IMR-90 (cell line): Measurements from ENCODE around the gene EIF2S2. TPM values are rescaled to one million over a fixed set of nuclear protein-coding genes. Genes with fewer than 3 reads are reported as not detected.

ENCODE experiments used
- ATAC-seq: fragments of 200-7000 bp; cut with Tn5 transposase; 2 replicates; pipeline ENCODE4 v1.9.1; 2020; ENCODE audit warnings: low read depth, mild to moderate bottlenecking, moderate library complexity
- BruUV-seq: library from RNA; stranded (reverse); fragments of 400-500 nt; replicated peaks from 2 replicates; lab custom pipeline; 2021; lab: Mats Ljungman, UMichigan
- CTCF ChIA-PET: fragments of 300-600 bp; formaldehyde crosslinking; extraction: SDS; loops from one replicate; lab custom pipeline; 2021; ENCODE audit warnings: antibody characterized with exemption; lab: Yijun Ruan, JAX
- POLR2A ChIA-PET: fragments of 300-600 bp; sonication (Branson Sonifier 250); formaldehyde crosslinking; loops from one replicate; lab custom pipeline; 2022; ENCODE audit warnings: antibody characterized with exemption; ENCODE audit not compliant: unreplicated experiment; lab: Charles Lee
- DNase-seq: peaks from one replicate; pipeline ENCODE4 v3.0.0; 2013
- H2AFZ ChIP-seq: replicated peaks from 2 replicates; pipeline ENCODE3; 2013; ENCODE audit warnings: low read length, mild to moderate bottlenecking; ENCODE audit not compliant: poor library complexity
- H2AK5ac ChIP-seq: 2 replicates; pipeline ENCODE4 v1.6.1; 2013; ENCODE audit warnings: low read depth, low read length, inconsistent platforms
- H2AK9ac ChIP-seq: replicated peaks from 2 replicates; pipeline ENCODE3; 2013; ENCODE audit warnings: mild to moderate bottlenecking, low read depth, low read length, moderate library complexity; ENCODE audit not compliant: poor library complexity
- H2BK120ac ChIP-seq: 2 replicates; pipeline ENCODE4 v1.6.1; 2013; ENCODE audit warnings: low read depth, low read length, inconsistent platforms
- H2BK15ac ChIP-seq: 3 replicates; pipeline ENCODE4 v1.6.1; 2013; ENCODE audit warnings: low read depth, low read length, inconsistent platforms
- H2BK20ac ChIP-seq: 2 replicates; pipeline ENCODE4 v1.6.1; 2013; ENCODE audit warnings: low read depth, mild to moderate bottlenecking, inconsistent platforms, low read length, moderate library complexity
- H2BK5ac ChIP-seq: 2 replicates; pipeline ENCODE4 v1.6.1; 2013; ENCODE audit warnings: mild to moderate bottlenecking, low read depth, low read length, inconsistent platforms; ENCODE audit not compliant: poor library complexity, severe bottlenecking
- H3K14ac ChIP-seq: replicated peaks from 2 replicates; pipeline ENCODE4 v1.6.1; 2013; ENCODE audit warnings: low read depth, low read length, inconsistent platforms
- H3K18ac ChIP-seq: 2 replicates; pipeline ENCODE4 v1.6.1; 2013; ENCODE audit warnings: low read depth, low read length, control low read depth
- H3K23ac ChIP-seq: 2 replicates; pipeline ENCODE4 v1.6.1; 2013; ENCODE audit warnings: low read depth, low read length, inconsistent platforms
- H3K27ac ChIP-seq: 2 replicates; pipeline ENCODE4 v1.5.1; 2013; ENCODE audit warnings: mild to moderate bottlenecking, control low read depth, low read length; ENCODE audit not compliant: insufficient read depth
- H3K27me3 ChIP-seq: 2 replicates; pipeline ENCODE4 v1.6.1; 2013; ENCODE audit warnings: low read length; ENCODE audit not compliant: control insufficient read depth, insufficient read depth
- H3K36me3 ChIP-seq: 2 replicates; pipeline ENCODE4 v1.6.1; 2013; ENCODE audit warnings: low read length, mixed read lengths; ENCODE audit not compliant: control insufficient read depth, insufficient read depth
- H3K4ac ChIP-seq: 2 replicates; pipeline ENCODE4 v1.6.1; 2013; ENCODE audit warnings: low read depth, low read length, inconsistent platforms
- H3K4me1 ChIP-seq: 2 replicates; pipeline ENCODE4 v1.6.1; 2013; ENCODE audit warnings: low read length, mixed read lengths; ENCODE audit not compliant: control insufficient read depth, insufficient read depth
- H3K4me2 ChIP-seq: 2 replicates; pipeline ENCODE4 v1.6.1; 2013; ENCODE audit warnings: low read depth, mild to moderate bottlenecking, control low read depth, low read length, moderate library complexity
- H3K4me3 ChIP-seq: 2 replicates; pipeline ENCODE4 v1.5.1; 2013; ENCODE audit warnings: low read depth, mild to moderate bottlenecking, control low read depth, low read length, moderate library complexity; ENCODE audit not compliant: insufficient read depth
- H3K56ac ChIP-seq: 2 replicates; pipeline ENCODE4 v1.6.1; 2013; ENCODE audit warnings: low read length, inconsistent platforms; ENCODE audit not compliant: insufficient read depth; ENCODE audit errors: extremely low read depth
- H3K79me1 ChIP-seq, 2 experiments: 2 replicates each; pipeline ENCODE4 v1.6.1; 2013; ENCODE audit warnings: low read length in 2 of 2, inconsistent platforms in 1 of 2, low read depth in 1 of 2
- H3K9ac ChIP-seq: 2 replicates; pipeline ENCODE4 v1.6.1; 2013; ENCODE audit warnings: low read depth, low read length, control low read depth
- H3K9me1 ChIP-seq: 2 replicates; pipeline ENCODE4 v1.6.1; 2013; ENCODE audit warnings: low read length, inconsistent platforms; ENCODE audit not compliant: insufficient read depth
- H3K9me3 ChIP-seq: 2 replicates; pipeline ENCODE4 v1.6.1; 2013; ENCODE audit warnings: low read length; ENCODE audit not compliant: control insufficient read depth, insufficient read depth
- H4K20me1 ChIP-seq: 2 replicates; pipeline ENCODE4 v1.6.1; 2013; ENCODE audit warnings: low read length, inconsistent platforms; ENCODE audit not compliant: insufficient read depth
- H4K5ac ChIP-seq: 2 replicates; pipeline ENCODE4 v1.6.1; 2013; ENCODE audit warnings: mild to moderate bottlenecking, low read depth, low read length, control low read depth
- H4K8ac ChIP-seq, 2 experiments: 2 replicates each; pipeline ENCODE4 v1.6.1; 2013; ENCODE audit warnings: low read depth in 2 of 2, low read length in 2 of 2, control low read depth in 1 of 2, inconsistent platforms in 1 of 2
- H4K91ac ChIP-seq: 2 replicates; pipeline ENCODE4 v1.6.1; 2013; ENCODE audit warnings: low read depth, low read length, inconsistent platforms; ENCODE audit not compliant: insufficient read depth
- CEBPB ChIP-seq: IDR thresholded peaks from 2 replicates; pipeline ENCODE4 v1.6.1; 2012; ENCODE audit warnings: low read depth, low read length, improper control_type of control experiment
- CHD1 ChIP-seq: IDR thresholded peaks from 2 replicates; pipeline ENCODE4 v1.6.1; 2012; ENCODE audit warnings: low read depth, low read length, improper control_type of control experiment
- CTCF ChIP-seq: conservative IDR thresholded peaks from 2 replicates; pipeline ENCODE4 v1.5.1; 2012; ENCODE audit warnings: mild to moderate bottlenecking, low read depth, low read length, improper control_type of control experiment
- NFE2L2 ChIP-seq: fragments of 150-350 bp; IDR thresholded peaks from 2 replicates; pipeline ENCODE4 v1.6.1; 2016; ENCODE audit warnings: low read depth, mild to moderate bottlenecking, low read length
- RAD21 ChIP-seq: IDR thresholded peaks from 2 replicates; pipeline ENCODE4 v1.6.1; 2012; ENCODE audit warnings: low read length, improper control_type of control experiment
- RFX5 ChIP-seq: IDR thresholded peaks from 2 replicates; pipeline ENCODE4 v1.8.0; 2012; ENCODE audit warnings: low read depth, mild to moderate bottlenecking, low read length, moderate library complexity
- SMC3 ChIP-seq: fragments of 150-350 bp; IDR thresholded peaks from 2 replicates; pipeline ENCODE4 v1.6.1; 2016; ENCODE audit warnings: low read depth, mild to moderate bottlenecking, antibody characterized with exemption, low read length, moderate library complexity
- USF2 ChIP-seq: fragments of 150-350 bp; IDR thresholded peaks from 2 replicates; pipeline ENCODE4 v1.6.1; 2017; ENCODE audit warnings: mild to moderate bottlenecking, antibody characterized with exemption, low read length, low read depth
- WGBS, 2 experiments: methylation state at CpG; one replicate each; pipeline versions ENCODE4 v1.1.5 to v1.1.7; 2013; ENCODE audit warnings: missing lambda C conversion rate in 2 of 2; ENCODE audit not compliant: insufficient read length in 1 of 2; ENCODE audit errors: extremely low coverage in 2 of 2; 5-methylcytosine and 5-hydroxymethylcytosine counted together
- dilution Hi-C: fragments of 300-500 bp; cut with HindIII; formaldehyde crosslinking; loops from one replicate; pipeline ENCODE4 v1.14.3; 2018; ENCODE audit warnings: low sequenced_read_pairs; ENCODE audit not compliant: unreplicated experiment
- in situ Hi-C: fragments of 300-500 bp; cut with MboI; formaldehyde crosslinking; loops from 3 replicates; pipeline ENCODE4 v1.14.3; 2019; ENCODE audit warnings: low sequenced_read_pairs, inconsistent platforms, mixed read lengths
- intact Hi-C: fragments of 100-400 bp; cut with micrococcal nuclease; formaldehyde crosslinking; loops from 2 replicates; pipeline ENCODE4 v1.10.0; 2022
- polyA plus RNA-seq, 3 experiments: library from polyadenylated mRNA; depleted of rRNA; stranded (reverse); fragments of >200 nt; gene quantifications; 2 replicates each; pipeline ENCODE4 v1.2.3, GENCODE V29; 2012; ENCODE audit warnings: low replicate concordance in 1 of 3
- total RNA-seq: library from RNA; depleted of rRNA; stranded (reverse); fragments of >200 nt; gene quantifications from 2 replicates; pipeline ENCODE4 v1.2.3, GENCODE V29; 2012
- TF ChIP-seq, protein P1 (sequence below): fragments of 150-350 bp; IDR thresholded peaks from 2 replicates; pipeline ENCODE4 v1.6.1; 2016; ENCODE audit warnings: low read depth, mild to moderate bottlenecking, low read length, moderate library complexity, borderline replicate concordance

EIF2S2 gene
- total and polyA plus RNA-seq, 2 of the 4 experiments (the other 2 are of a cell fraction): 61.7 to 66.9 TPM

- H2BK15ac ChIP-seq: no peak overlapping the region; the same call in 2 of the 3 replicates
These were observed 42.5 kb downstream of the EIF2S2 start for GRCh38 chr20:34069341-34070078.

More at GRCh38 chr20:34069341-34070078, 42.5 kb downstream of the EIF2S2 start:
- intact Hi-C loops (loop anchor here (1.0 to 2.0 kb wide), 5 partner anchors 60 to 277 kb away; partner anchors contain the start of gene RALY), in situ Hi-C loops (loop anchor here (5.0 kb wide), 1 partner anchor 212 kb away; no protein-coding TSS in a partner anchor), dilution Hi-C loops (no loop called here)
- Histone ChIP-seq H3K9me3 (no peaks in the 10 kb centered on the region), H3K4me2 (no peak overlapping the region), H3K79me1 (peaks cover 39 to 90% of the 10 kb centered on the region in 2 experiments), H2AK5ac (peak overlapping the region; percentile 72; the same call in 1 of the 2 replicates), H3K56ac (no peak overlapping the region), H4K20me1 (peaks cover 77% of the 10 kb centered on the region), H3K9me1 (peaks cover 20% of the 10 kb centered on the region), H3K4ac (no peak overlapping the region), H2BK120ac (no peak overlapping the region), H2BK20ac (0 out of 2 replicates have a peak overlapping the region, but pooled peaks have one; percentile 18), H3K27me3 (no peaks in the 10 kb centered on the region), H4K91ac (no peak overlapping the region; the same call in 1 of the 2 replicates), H3K36me3 (peaks cover 21% of the 10 kb centered on the region), H2BK5ac (no peak overlapping the region), H4K5ac (no peak overlapping the region), H4K8ac (0 out of 4 replicates have a peak overlapping the region, but pooled peaks of 1 of the 2 experiments have one; percentile 7), H3K14ac (no peak overlapping the region; the same call in 1 of the 2 replicates), H2AFZ (peak overlapping the region; percentile 15), H3K4me1 (peaks cover 18% of the 10 kb centered on the region), H2AK9ac (peak overlapping the region; percentile 9), H3K27ac (no peak overlapping the region), H3K9ac (no peak overlapping the region), H3K23ac (no peak overlapping the region), H3K18ac (no peak overlapping the region), H3K4me3 (no peak overlapping the region)
- peak; percentile 95 for TF ChIP-seq CTCF
- no peak for TF ChIP-seq USF2
- no peak for TF ChIP-seq RFX5
- TF ChIP-seq CHD1: no peak
- TF ChIP-seq RAD21: peak; percentile 97
- TF ChIP-seq SMC3: peak; percentile 98
- no peak for TF ChIP-seq CEBPB
- TF ChIP-seq, protein P1, sequence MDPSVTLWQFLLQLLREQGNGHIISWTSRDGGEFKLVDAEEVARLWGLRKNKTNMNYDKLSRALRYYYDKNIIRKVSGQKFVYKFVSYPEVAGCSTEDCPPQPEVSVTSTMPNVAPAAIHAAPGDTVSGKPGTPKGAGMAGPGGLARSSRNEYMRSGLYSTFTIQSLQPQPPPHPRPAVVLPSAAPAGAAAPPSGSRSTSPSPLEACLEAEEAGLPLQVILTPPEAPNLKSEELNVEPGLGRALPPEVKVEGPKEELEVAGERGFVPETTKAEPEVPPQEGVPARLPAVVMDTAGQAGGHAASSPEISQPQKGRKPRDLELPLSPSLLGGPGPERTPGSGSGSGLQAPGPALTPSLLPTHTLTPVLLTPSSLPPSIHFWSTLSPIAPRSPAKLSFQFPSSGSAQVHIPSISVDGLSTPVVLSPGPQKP: no peak
- TF ChIP-seq NFE2L2: no peak
- peak; percentile 85 for DNase-seq
- no TSS peak for BruUV-seq
- whole genome bisulfite sequencing, 2 experiments: no CpG with 5 or more reads among the region's 7 CpGs
- ATAC-seq: peak; percentile 73
- POLR2A ChIA-PET: interaction anchor here (0.5 kb wide), 1 partner anchor 11 kb away, joined by 8 read pairs; no protein-coding TSS in a partner anchor
- CTCF ChIA-PET: interaction anchor here (1.1 to 2.0 kb wide), 5 partner anchors 14 to 211 kb away, joined by 3 to 6 read pairs (median 3); no protein-coding TSS in a partner anchor
